HepG2 (cell line): Measurements from ENCODE around the gene TRPT1. TPM values are rescaled to one million over a fixed set of nuclear protein-coding genes. Genes with fewer than 3 reads are reported as not detected.

ENCODE experiments used
- ATF7-NPFF ChIP-seq: sonication (generic); formaldehyde crosslinking; IDR thresholded peaks from 2 replicates; pipeline ENCODE4 v1.8.1; 2023; ENCODE audit warnings: mild to moderate bottlenecking, low read depth, missing genetic modification reagents, moderate library complexity
- CHCHD3 ChIP-seq: sonication (generic); formaldehyde crosslinking; IDR thresholded peaks from 2 replicates; pipeline ENCODE4 v1.8.0; 2022; ENCODE audit warnings: mild to moderate bottlenecking, missing genetic modification reagents, moderate library complexity
- CREM ChIP-seq, 2 experiments: sonication (generic) in 1 of 2; formaldehyde crosslinking in 1 of 2; IDR thresholded peaks; 2 replicates each; pipeline versions ENCODE4 v1.4.0 to v1.6.1; 2016 to 2020; ENCODE audit warnings: antibody characterized with exemption in 1 of 2, mild to moderate bottlenecking in 1 of 2, missing genetic modification reagents in 1 of 2
- ETV5 ChIP-seq: IDR thresholded peaks from 2 replicates; pipeline ENCODE4 v1.6.1; 2018; ENCODE audit warnings: missing biosample characterization, missing genetic modification reagents, inconsistent platforms, borderline replicate concordance
- HDAC1 ChIP-seq: sonication (generic); formaldehyde crosslinking; IDR thresholded peaks from 2 replicates; pipeline ENCODE4 v1.5.1; 2020; ENCODE audit warnings: mild to moderate bottlenecking, missing genetic modification reagents
- IKZF1 ChIP-seq: fragments of 450-650 bp; IDR thresholded peaks from 2 replicates; pipeline ENCODE4 v1.7.1; 2016
- MBNL3 ChIP-seq: fragments of 250-450 bp; sonication (Bioruptor Pico); conservative IDR thresholded peaks from 2 replicates; pipeline ENCODE4 v1.8.0; 2022; ENCODE audit warnings: mild to moderate bottlenecking, inconsistent platforms
- NR2C2 ChIP-seq: sonication (generic); formaldehyde crosslinking; IDR thresholded peaks from 2 replicates; pipeline ENCODE4 v1.4.0; 2020; ENCODE audit warnings: missing genetic modification reagents, mild to moderate bottlenecking, moderate library complexity, borderline replicate concordance
- RFX5 ChIP-seq: IDR thresholded peaks from 2 replicates; pipeline ENCODE4 v1.6.1; 2011; ENCODE audit warnings: low read depth, low read length, improper control_type of control experiment
- RXRB ChIP-seq: IDR thresholded peaks from 2 replicates; pipeline ENCODE4 v1.6.1; 2016; ENCODE audit warnings: borderline replicate concordance, missing genetic modification reagents, missing compliant biosample characterization
- SOX5 ChIP-seq: IDR thresholded peaks from 2 replicates; pipeline ENCODE4 v1.6.1; 2016; ENCODE audit warnings: borderline replicate concordance
- ZBTB7A ChIP-seq: sonication (generic); formaldehyde crosslinking; IDR thresholded peaks from 2 replicates; pipeline ENCODE4 v1.8.0; 2022; ENCODE audit warnings: mild to moderate bottlenecking, missing genetic modification reagents
- ZBTB7B ChIP-seq: sonication (generic); formaldehyde crosslinking; IDR thresholded peaks from 2 replicates; pipeline ENCODE4 v1.4.0; 2020; ENCODE audit warnings: missing genetic modification reagents
- ZNF136 ChIP-seq: sonication (generic); formaldehyde crosslinking; IDR thresholded peaks from 2 replicates; pipeline ENCODE4 v1.8.1; 2022; ENCODE audit warnings: low read depth, mild to moderate bottlenecking, moderate library complexity, missing genetic modification reagents
- ZNF138 ChIP-seq: sonication (generic); formaldehyde crosslinking; IDR thresholded peaks from 2 replicates; pipeline ENCODE4 v1.5.0; 2020; ENCODE audit warnings: mild to moderate bottlenecking, low read depth, missing genetic modification reagents
- ZNF17 ChIP-seq: sonication (generic); formaldehyde crosslinking; IDR thresholded peaks from 2 replicates; pipeline ENCODE4 v1.5.0; 2020; ENCODE audit warnings: mild to moderate bottlenecking, missing genetic modification reagents
- ZNF567 ChIP-seq: sonication (generic); formaldehyde crosslinking; IDR thresholded peaks from 2 replicates; pipeline ENCODE4 v1.8.1; 2023; ENCODE audit warnings: mild to moderate bottlenecking, missing genetic modification reagents, borderline replicate concordance
- ZNF747 ChIP-seq: sonication (generic); formaldehyde crosslinking; IDR thresholded peaks from 2 replicates; pipeline ENCODE4 v1.8.1; 2023; ENCODE audit warnings: missing genetic modification reagents, mild to moderate bottlenecking, borderline replicate concordance
- polyA plus RNA-seq, 8 experiments: library from polyadenylated mRNA; depleted of rRNA in 3 of 8; stranded (reverse) in 7 of 8; unstranded in 1 of 8; fragments of >200 nt; fragmentation: Illumina TruSeq in 4 of 8; extraction: Trizol in 4 of 8; gene quantifications; 2 replicates each; pipeline versions ENCODE4 v1.2.1 to v1.2.3, GENCODE V29; 2011 to 2016; ENCODE audit warnings: low read depth in 4 of 8, missing spikeins in 1 of 8, mixed read lengths in 1 of 8; ENCODE audit not compliant: insufficient read depth in 1 of 8
- total RNA-seq, 5 experiments: library from RNA; depleted of rRNA; stranded (reverse); fragments of >200 nt; fragmentation: Illumina TruSeq; extraction: Trizol; gene quantifications; 2 replicates each; pipeline ENCODE4 v1.2.3, GENCODE V29; 2016; ENCODE audit warnings: low read depth in 1 of 5
- TF ChIP-seq, protein P1 (sequence below): sonication (generic); formaldehyde crosslinking; IDR thresholded peaks from 2 replicates; pipeline ENCODE4 v1.4.0; 2020; ENCODE audit warnings: missing genetic modification reagents
- TF ChIP-seq, protein P2 (sequence below): fragments of 450-650 bp; IDR thresholded peaks from 2 replicates; pipeline ENCODE4 v1.6.1; 2017; ENCODE audit warnings: mild to moderate bottlenecking
- TF ChIP-seq, protein P3 (sequence below): sonication (generic); formaldehyde crosslinking; IDR thresholded peaks from 2 replicates; pipeline ENCODE4 v1.8.0; 2022; ENCODE audit warnings: mild to moderate bottlenecking, missing genetic modification reagents

The TRPT1 gene
- total and polyA plus RNA-seq, 2 of the 13 experiments (the other 11 are each of a cell fraction or from before 2014, with no cell fraction given) = 24.8 to 40.7 TPM

DNA sequence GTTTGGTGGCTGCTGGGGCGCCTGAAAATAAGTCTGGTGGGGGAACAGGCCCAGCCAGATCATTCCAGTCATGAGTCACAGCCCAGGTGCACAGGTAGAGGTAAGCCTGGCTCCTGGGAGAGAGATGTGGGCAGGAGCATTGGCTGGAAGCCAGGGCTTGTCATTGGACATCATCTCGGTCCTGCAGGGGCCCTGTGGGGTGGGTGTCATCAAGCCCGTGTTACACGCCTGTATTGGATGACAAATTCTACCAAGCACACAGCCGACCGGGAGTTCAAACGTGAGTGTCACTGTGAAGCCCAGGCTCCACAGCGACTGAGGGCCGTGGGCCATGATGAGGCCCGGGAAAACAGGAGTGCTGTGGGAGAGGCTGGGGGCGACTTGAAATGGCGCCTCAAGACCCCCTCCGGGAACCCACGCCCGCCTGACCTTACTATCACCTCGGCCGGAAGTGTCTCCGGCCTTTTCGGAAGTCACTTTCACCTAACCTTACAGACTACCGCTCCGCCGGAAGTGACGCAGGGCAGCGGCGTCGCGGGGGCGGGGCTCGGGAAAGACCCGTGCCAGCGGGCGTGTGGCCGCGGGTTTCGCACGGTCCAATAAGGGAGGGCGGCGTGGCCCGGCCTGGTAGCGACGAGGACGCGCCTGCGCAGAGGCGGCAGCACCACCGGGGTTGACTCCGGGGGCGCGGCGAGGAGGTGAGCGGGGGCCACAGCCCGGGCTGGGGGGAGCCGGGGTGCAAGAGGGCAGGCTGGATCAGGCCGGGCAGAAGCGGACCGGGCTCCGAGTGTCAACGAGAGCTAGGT lies 14.7 kb upstream of the TRPT1 start, which contains the start of gene FKBP2 (continued):
- TF ChIP-seq, protein P1, sequence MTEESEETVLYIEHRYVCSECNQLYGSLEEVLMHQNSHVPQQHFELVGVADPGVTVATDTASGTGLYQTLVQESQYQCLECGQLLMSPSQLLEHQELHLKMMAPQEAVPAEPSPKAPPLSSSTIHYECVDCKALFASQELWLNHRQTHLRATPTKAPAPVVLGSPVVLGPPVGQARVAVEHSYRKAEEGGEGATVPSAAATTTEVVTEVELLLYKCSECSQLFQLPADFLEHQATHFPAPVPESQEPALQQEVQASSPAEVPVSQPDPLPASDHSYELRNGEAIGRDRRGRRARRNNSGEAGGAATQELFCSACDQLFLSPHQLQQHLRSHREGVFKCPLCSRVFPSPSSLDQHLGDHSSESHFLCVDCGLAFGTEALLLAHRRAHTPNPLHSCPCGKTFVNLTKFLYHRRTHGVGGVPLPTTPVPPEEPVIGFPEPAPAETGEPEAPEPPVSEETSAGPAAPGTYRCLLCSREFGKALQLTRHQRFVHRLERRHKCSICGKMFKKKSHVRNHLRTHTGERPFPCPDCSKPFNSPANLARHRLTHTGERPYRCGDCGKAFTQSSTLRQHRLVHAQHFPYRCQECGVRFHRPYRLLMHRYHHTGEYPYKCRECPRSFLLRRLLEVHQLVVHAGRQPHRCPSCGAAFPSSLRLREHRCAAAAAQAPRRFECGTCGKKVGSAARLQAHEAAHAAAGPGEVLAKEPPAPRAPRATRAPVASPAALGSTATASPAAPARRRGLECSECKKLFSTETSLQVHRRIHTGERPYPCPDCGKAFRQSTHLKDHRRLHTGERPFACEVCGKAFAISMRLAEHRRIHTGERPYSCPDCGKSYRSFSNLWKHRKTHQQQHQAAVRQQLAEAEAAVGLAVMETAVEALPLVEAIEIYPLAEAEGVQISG (CRISPR knock-in tag) = peak; percentile 88
- peak; percentile 85 for TF ChIP-seq CREM (IDR thresholded peaks at IDR 0.05)
- peak; percentile 66; the same call in 1 of the 2 replicates for TF ChIP-seq CREM (CRISPR knock-in tag; IDR thresholded peaks at IDR 0.05)
- TF ChIP-seq ZNF136 (CRISPR knock-in tag) = peak; percentile 67; the same call in 1 of the 2 replicates
- no peak for TF ChIP-seq ZNF17
- TF ChIP-seq ATF7-NPFF (CRISPR knock-in tag) = peak; percentile 48; the same call in 1 of the 2 replicates
- no peak for TF ChIP-seq ZNF138 (CRISPR knock-in tag)
- peak; percentile 22; the same call in 1 of the 2 replicates for TF ChIP-seq SOX5 (CRISPR knock-in tag)
- TF ChIP-seq ZBTB7A = peak; percentile 77
- TF ChIP-seq CHCHD3 (CRISPR knock-in tag) = no peak
- peak; percentile 71 for TF ChIP-seq RXRB
- no peak for TF ChIP-seq IKZF1
- peak; percentile 90 for TF ChIP-seq NR2C2 (CRISPR knock-in tag)
- TF ChIP-seq, protein P2, sequence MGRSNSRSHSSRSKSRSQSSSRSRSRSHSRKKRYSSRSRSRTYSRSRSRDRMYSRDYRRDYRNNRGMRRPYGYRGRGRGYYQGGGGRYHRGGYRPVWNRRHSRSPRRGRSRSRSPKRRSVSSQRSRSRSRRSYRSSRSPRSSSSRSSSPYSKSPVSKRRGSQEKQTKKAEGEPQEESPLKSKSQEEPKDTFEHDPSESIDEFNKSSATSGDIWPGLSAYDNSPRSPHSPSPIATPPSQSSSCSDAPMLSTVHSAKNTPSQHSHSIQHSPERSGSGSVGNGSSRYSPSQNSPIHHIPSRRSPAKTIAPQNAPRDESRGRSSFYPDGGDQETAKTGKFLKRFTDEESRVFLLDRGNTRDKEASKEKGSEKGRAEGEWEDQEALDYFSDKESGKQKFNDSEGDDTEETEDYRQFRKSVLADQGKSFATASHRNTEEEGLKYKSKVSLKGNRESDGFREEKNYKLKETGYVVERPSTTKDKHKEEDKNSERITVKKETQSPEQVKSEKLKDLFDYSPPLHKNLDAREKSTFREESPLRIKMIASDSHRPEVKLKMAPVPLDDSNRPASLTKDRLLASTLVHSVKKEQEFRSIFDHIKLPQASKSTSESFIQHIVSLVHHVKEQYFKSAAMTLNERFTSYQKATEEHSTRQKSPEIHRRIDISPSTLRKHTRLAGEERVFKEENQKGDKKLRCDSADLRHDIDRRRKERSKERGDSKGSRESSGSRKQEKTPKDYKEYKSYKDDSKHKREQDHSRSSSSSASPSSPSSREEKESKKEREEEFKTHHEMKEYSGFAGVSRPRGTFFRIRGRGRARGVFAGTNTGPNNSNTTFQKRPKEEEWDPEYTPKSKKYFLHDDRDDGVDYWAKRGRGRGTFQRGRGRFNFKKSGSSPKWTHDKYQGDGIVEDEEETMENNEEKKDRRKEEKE = no peak
- TF ChIP-seq ZBTB7B = 0 out of 2 replicates have a peak, but pooled peaks have one; percentile 62
- TF ChIP-seq, protein P3, sequence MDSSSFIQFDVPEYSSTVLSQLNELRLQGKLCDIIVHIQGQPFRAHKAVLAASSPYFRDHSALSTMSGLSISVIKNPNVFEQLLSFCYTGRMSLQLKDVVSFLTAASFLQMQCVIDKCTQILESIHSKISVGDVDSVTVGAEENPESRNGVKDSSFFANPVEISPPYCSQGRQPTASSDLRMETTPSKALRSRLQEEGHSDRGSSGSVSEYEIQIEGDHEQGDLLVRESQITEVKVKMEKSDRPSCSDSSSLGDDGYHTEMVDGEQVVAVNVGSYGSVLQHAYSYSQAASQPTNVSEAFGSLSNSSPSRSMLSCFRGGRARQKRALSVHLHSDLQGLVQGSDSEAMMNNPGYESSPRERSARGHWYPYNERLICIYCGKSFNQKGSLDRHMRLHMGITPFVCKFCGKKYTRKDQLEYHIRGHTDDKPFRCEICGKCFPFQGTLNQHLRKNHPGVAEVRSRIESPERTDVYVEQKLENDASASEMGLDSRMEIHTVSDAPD = no peak
- TF ChIP-seq HDAC1 (CRISPR knock-in tag) = peak; percentile 74
- peak; percentile 69 for TF ChIP-seq ZNF747 (CRISPR knock-in tag)
- peak; percentile 39; the same call in 1 of the 2 replicates for TF ChIP-seq RFX5
- no peak for TF ChIP-seq MBNL3 (CRISPR knock-in tag)
- TF ChIP-seq ZNF567 (CRISPR knock-in tag) = no peak
- TF ChIP-seq ETV5 (CRISPR knock-in tag) = peak; percentile 95
